GM13976 (cell line): ENCODE measurements around the gene PITPNB.

Experiments used
- DNase-seq: peaks from one replicate; pipeline ENCODE4 v3.0.0; 2012; ENCODE audit warnings: low spot score
- CTCF ChIP-seq: IDR thresholded peaks from 2 replicates; pipeline ENCODE4 v1.5.1; 2012; ENCODE audit warnings: borderline replicate concordance, mild to moderate bottlenecking; ENCODE audit not compliant: insufficient read depth; ENCODE audit errors: extremely low read depth, missing control alignments, control extremely low read depth
- in situ Hi-C: fragments of 300-500 bp; cut with MboI; formaldehyde crosslinking; loops from one replicate; pipeline ENCODE4 v1.12.0; 2022; ENCODE audit warnings: low sequenced_read_pairs, mixed read lengths, inconsistent platforms; ENCODE audit not compliant: unreplicated experiment

PITPNB gene

GRCh38 chr22:27809226-27809603 is 109.8 kb downstream of the PITPNB start:
- no peak for DNase-seq
- in situ Hi-C loops: no loop called here
- TF ChIP-seq CTCF: no peak

- no peak for TF ChIP-seq CTCF
- DNase-seq: no peak
- in situ Hi-C loops: no loop called here
Measured at GRCh38 chr22:27808451-27809225, 110.4 kb downstream of the PITPNB start.

GRCh38 chr22:27805841-27806240 is 113.2 kb downstream of the PITPNB start:
- in situ Hi-C loops: no loop called here

GRCh38 chr22:27804470-27805297 is 114.4 kb downstream of the PITPNB start:
- in situ Hi-C loops: no loop called here

More at GRCh38 chr22:27805841-27806240, 113.2 kb downstream of the PITPNB start:
- no peak for TF ChIP-seq CTCF
- DNase-seq: no peak

GRCh38 chr22:27803841-27804415 is 115.1 kb downstream of the PITPNB start:
- no peak for DNase-seq
- in situ Hi-C loops: no loop called here
- no peak for TF ChIP-seq CTCF

More at GRCh38 chr22:27804470-27805297, 114.4 kb downstream of the PITPNB start:
- peak; percentile 83 for DNase-seq
- peak; percentile 68 for TF ChIP-seq CTCF

- in situ Hi-C loops: no loop called here
- no peak for DNase-seq
- no peak for TF ChIP-seq CTCF
Measured at GRCh38 chr22:27802346-27803073, 116.5 kb downstream of the PITPNB start.
